COLO829 (cell line): Measurements from ENCODE around the gene TACC2.
"Not testable (repeated sequence)": the region's sequence is repeated elsewhere in the genome, so short reads cannot be mapped to it uniquely, and the experiment has no call there.

Experiments used
- DNase-seq: peaks from one replicate; pipeline ENCODE4 v3.0.0; 2012; ENCODE audit warnings: low spot score

TACC2 gene, protein sequence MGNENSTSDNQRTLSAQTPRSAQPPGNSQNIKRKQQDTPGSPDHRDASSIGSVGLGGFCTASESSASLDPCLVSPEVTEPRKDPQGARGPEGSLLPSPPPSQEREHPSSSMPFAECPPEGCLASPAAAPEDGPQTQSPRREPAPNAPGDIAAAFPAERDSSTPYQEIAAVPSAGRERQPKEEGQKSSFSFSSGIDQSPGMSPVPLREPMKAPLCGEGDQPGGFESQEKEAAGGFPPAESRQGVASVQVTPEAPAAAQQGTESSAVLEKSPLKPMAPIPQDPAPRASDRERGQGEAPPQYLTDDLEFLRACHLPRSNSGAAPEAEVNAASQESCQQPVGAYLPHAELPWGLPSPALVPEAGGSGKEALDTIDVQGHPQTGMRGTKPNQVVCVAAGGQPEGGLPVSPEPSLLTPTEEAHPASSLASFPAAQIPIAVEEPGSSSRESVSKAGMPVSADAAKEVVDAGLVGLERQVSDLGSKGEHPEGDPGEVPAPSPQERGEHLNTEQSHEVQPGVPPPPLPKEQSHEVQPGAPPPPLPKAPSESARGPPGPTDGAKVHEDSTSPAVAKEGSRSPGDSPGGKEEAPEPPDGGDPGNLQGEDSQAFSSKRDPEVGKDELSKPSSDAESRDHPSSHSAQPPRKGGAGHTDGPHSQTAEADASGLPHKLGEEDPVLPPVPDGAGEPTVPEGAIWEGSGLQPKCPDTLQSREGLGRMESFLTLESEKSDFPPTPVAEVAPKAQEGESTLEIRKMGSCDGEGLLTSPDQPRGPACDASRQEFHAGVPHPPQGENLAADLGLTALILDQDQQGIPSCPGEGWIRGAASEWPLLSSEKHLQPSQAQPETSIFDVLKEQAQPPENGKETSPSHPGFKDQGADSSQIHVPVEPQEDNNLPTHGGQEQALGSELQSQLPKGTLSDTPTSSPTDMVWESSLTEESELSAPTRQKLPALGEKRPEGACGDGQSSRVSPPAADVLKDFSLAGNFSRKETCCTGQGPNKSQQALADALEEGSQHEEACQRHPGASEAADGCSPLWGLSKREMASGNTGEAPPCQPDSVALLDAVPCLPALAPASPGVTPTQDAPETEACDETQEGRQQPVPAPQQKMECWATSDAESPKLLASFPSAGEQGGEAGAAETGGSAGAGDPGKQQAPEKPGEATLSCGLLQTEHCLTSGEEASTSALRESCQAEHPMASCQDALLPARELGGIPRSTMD (N-terminal part only)

DNA sequence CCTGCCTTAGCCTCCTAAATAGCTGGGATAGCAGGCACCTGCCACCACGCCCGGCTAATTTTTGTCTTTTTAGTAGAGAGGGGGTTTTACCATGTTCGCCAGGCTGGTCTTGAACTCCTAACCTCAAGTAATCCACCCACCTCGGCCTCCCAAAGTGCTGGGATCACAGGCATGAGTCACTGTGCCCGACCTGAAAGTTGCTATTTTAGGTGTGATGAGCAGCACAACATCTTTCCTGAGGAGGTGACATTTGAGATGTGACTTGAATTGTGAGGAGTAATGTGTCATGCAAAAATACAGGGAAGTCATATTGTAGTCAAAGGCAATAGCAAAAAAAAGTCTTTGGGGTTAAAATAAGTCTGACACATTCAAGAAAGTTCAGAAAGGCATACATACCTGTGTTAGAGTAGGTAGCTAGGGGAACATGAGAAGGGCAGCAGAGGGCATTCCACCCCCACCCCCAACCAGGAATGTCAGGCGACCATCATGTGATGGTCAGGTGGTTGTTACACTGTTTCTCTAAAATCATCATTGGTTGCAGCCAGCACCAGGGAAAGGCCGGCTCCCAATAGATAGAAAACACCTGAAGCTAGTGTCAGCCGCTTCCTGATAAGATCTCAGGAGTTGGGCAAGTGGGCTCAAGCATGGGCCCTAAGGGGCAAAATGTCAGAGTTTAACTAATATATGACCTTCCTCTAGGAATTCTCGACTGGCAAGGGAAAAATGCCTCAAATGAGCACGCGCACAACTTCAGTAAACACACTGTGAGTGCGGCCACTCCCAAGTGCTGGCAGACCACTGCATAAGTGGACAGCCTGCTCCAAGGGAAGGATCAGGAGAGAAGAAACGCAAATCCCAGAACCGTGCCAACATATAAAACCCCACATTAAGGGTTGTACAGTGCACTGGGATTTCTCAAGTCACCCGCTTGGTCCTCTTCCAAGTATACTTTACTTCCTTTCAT, at the start of gene TACC2:
Gene TACC2 (plus strand): TSS at position 803 of the 964 bp plus-strand sequence. CDS start 32,819 bp downstream, outside the sequence.
- DNase-seq: no peak

DNA sequence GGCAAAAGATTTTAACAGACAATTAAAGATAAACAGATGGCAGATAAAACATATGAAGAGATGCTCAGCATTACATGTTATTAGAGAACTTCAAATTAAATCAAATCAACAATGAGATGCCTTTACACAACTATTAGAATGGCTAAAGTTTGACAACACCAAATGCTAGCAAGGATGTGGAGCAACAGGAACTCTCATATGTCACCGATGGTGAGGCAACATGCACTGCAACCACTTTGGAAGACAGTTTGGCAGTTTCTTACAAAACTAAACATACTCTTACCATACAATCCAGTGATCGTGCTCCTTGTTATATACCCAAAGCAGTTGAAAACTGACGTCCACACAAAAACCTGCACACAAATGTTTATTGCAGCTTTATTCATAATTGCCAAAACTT, 47.4 kb upstream of the TACC2 start:
- DNase-seq: no peak

DNA sequence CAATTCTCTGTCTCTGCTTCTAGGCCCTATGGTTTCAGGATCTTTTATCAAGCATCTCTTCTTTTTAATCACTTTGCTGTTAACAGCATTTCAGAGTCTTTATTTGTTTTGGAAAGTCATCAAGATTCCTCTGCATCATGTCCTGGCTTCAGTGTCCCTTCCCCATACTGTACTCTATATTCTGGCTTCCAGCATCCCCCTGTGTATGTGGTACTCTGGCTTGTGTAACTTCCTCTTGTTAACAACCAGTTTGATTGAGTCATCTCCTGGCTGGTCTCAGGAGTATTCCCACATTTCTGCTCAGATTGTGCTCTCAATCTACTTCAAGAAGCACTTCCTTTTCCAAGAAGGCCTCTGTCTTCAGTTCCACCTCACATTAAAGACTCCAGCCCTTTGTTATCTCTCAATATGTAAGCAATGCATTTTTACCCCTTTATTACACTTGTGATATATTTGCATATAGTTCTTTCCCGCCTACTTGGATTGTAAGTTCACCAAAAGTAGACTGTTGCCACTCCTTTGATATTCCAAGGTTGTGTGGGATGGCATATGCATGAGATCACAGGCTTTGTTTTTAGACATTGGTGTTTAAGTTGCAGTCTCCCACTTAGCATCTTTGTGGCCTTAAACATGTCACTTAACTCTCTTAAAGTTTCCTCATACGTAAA, 46.1 kb upstream of the TACC2 start:
- no peak for DNase-seq

DNA sequence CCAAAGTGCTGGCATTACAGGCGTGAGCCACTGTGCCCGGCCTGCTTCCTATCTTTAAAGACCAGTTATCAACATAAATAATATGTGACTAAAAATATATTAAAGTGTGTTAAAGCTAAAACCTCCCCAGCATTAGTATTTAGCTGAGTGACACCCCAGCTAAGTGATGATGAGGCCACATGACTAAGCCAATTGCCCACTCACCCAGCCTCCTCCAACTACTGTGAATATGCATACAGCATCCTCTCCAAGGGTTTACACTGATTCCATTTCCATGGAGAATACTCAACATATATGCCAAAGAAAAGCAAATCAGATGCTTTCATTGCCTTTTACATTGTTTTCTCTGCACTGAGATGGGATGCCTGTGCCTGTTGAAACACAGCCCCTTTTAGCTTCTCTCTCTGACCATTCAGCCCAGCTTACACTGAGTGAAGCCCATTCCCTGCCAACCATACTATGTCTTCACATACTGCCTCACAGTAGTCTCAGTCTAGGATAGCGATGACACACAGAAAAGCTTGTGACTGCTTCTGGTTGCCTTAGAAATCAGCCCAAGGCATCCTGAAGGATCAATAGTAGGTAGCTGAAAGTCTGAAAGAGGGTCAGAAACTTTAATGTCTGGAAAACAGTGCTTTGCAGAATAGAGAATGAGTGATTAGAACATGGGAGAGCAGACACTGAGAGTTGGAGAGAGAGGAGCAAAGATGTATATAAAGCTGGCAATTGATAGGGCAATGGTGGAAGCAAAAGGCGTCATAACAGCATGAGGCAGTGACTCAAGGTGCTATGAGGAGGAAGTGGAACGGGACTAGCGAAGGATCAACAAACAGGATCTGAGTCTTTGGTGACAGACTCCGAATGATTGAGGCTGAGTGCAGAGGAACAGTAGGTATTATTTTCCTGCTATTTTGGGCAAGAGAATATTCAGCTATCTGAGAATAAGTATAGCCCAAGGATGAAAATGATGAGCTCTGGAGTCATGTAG, 41.3 kb upstream of the TACC2 start:
- DNase-seq: no peak

DNA sequence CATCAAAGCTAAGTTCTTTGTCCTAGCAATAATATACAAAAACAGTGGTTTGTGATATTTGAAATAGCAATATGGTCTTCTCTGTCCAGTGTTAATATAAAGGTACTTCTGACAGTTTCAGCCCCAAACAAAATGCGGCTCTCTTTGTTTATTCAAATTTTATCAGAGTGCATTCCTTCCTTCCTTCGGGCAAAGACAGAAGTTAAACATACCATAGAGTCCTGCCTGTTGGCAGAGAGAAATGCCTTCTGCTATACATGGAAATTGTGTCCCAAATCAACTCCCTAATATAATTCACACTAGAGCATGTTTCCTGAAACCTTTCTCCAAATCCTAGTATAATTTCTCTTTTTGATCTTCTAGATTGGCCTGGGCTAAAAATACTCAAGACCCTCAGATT, 39.9 kb upstream of the TACC2 start:
- no peak for DNase-seq

DNA sequence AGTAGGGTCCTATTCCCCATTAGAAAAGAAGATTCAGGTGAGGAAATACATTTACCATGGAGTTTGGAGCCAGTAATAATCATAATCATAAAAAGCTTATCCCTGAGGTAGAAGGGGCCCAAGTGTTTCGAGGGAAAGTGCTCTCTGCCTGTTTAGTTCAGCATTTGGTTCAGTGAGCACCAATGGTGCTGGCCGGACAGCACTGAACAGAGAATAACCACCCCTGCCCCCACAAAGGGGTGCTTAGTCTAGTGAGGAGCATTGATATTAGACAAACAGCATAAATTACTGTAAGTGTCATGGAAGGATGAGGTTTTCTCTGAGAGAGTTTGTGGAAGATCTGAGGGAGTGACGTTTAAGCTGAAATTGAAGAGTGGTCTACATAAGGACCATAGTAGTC, 39.5 kb upstream of the TACC2 start:
- DNase-seq: no peak

DNA sequence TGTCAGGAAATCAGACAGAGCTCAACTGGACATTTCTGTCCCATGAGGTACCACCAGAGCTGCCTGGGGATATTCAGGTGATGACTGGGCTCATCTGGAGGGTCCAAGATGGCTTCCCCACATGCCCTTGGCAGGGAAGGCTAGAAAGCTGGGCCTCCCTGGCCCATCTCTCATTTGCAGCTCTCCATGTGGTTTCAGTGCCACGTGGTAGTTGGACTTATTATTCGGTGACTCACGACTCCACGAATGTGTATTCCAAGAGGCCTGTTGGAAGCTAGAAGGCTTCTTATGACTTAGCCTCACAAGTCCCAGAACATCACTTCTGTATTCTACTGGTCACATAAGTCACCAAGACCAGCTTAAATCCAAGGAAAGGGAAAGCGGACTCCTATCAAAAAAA, 36.7 kb upstream of the TACC2 start:
- DNase-seq: no peak

DNA sequence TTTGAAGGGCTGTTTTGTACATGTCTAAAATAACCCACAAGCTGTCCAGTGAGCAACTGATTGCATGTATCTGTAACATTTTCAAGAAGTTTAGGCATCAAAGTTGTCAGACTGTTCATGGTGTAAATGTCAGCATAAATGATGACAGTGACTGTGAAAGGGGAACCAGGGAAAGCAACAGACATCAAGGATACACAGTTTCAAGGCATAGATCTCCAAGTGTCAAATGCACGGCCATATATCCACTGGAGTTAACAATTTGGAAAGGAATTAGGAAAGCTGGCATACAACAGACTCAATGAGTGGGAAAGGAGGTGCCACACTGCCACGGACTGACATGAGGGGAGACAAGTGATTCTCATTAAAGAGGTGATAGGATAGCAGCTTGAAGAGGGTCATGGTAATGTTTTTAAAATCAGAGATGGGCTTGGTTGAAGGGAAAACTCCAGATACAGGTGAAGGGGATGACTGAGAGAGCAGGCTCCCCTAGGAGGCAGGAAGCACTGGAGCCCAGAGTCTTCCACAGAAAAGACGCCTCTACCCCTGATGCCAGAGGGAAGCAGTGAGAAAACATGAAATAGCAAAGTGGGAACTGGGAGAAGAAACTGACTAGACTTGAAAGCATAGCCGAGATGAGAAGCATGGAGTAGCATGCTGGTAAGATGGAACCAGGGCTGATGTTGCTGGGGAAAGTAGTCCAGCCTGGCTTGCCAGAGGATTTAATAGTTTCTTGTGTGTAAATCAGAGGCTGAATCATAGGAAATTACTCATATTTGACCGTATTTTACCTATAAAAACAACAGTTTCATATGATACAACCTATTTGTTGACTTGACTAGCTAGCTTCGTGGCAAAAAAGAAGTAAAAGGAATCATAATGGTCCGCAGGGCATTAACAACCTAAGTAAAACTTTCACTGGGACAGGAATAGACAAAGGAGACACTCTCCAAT, 32.6 kb upstream of the TACC2 start:
- no peak for DNase-seq

DNA sequence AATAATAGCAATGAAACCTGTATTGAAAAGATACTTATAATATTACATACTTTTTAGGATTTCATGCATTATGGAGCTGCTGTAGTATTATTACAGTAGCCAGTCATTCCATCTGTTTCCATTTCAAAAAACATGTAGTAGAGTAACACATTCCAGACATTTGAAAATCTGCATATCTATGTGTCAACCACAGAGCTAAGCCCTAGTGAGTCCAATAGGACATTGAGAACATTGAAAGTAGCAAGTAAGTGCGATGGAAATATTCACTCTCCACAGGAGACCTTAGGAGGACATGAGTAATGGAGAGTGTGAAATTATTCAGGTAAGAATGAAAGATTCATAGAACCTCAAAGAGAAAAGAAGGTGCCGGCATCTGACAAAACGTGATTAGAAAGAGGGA, 29.3 kb upstream of the TACC2 start:
- no peak for DNase-seq

DNA sequence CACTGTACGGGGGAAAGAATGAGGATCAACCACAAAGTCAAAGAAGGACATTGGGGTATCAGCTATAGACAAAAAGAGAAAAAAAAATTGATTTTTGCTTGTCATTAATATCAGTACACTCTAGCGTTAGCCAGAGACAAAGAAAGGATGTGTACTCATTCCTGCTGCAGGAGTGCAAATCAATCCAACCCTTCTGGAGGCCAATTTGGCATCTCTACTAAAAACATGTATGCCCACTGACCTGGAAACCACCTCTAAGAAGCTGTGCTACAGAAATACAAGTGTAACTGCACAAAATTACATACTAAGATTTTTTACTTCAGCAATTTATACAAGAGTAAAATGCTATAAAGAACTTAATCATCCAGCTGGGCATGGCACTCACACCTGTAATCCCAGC, 27.5 kb upstream of the TACC2 start:
- no peak for DNase-seq

DNA sequence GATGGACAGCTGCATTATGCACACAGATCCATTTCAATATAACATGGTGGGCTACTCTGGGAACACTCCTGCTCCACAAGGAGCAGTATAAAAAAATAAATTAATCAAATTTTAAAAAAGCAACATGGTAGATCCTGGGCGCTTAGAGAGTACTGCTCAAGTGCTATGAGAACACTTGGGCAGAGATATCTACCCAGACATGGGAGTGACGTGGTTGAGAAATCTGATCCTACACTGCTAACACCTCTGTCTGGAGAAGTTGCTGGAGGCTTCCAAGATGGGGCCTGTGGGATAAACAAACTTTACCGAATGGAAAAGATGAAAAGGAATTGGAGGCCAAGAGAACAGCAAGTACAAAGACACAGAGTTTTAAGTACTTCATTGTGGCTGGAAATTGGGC, 23.0 kb upstream of the TACC2 start:
- DNase-seq: no peak

DNA sequence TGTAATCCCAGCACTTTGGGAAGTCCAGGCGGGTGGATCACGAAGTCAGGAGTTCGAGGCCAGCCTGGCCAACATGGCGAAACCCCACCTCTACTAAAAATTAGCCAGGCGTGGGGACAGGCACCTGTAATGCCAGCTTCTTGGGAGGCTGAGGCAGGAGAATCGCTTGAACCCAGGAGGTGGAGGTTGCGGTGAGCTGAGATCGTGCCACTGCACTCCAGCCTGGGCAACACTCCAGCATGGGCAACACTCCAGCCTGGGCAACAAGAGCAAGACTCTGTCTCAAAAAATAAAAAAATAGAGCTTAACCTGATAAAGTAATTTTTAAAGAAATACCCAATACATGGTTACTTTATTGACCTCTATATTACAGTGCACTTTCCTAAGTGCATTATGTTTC, 19.9 kb upstream of the TACC2 start:
- DNase-seq: not testable (repeated sequence)

DNA sequence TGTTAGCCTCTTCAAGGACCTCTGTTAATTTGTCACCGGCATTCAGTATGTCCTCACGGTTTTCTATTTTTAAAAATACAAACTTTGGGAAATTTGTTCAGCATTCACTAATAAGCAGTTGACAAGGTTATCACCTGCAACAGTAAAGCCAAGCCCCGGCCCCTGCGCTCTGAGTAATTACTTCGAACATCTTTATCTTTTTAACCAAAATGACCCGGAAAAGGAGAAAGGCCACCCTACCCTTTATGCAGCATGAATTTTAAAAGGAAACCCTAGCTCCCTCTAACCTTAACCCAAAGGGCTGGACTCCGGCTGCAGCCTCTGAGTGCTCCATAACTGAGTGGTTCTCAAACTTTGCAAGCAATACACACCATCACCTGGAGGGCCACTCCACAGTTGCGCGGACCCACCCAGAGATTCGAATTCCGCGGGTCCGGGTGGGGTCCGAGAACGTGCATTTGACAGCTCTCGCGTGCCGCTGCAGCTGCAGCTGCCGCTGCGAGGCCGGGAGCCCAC, 14.9 kb upstream of the TACC2 start:
- DNase-seq: no peak

DNA sequence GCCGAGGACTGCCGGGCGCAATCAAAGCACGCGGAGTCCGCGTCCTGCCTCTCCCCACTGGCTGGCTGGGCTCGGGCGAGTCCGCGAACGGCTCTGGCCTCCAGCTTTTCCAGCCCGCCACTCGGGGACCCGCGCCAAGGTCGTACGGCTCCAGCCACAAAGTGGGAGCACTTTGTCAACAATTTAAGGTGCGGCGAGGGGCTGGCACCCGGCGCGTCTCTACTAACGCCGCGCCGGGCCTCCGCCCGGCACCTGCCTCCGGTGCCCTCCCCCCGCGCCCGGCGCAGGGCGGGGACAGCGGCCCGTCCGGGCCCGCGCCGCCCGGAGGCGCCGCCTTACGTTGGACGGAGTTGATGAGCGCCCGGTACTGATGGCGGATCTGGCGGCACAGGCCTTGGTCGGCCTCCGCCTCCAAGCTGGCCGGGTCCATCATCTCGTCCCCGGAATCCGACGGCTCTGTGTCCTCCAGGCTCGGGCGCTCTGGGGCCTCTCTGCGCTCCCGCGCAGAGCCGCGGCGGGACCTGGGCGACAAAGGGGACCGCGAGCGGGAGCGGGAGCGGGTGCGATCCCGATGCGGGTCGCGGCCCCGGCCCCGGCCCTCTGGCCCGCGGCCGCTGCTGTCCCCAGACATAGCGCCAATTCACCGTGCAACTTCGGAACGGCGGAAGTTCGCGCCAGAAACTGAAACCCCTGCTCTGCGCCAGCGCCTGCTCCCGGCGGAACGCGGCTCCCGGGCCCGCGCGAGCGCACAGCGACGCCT, 14.2 kb upstream of the TACC2 start, which contains the start of gene NSMCE4A:
Gene NSMCE4A (minus strand): TSS at position 683 of the 760 bp plus-strand sequence. CDS start 52 bp downstream, at position 631.
- DNase-seq: peak; percentile 43

DNA sequence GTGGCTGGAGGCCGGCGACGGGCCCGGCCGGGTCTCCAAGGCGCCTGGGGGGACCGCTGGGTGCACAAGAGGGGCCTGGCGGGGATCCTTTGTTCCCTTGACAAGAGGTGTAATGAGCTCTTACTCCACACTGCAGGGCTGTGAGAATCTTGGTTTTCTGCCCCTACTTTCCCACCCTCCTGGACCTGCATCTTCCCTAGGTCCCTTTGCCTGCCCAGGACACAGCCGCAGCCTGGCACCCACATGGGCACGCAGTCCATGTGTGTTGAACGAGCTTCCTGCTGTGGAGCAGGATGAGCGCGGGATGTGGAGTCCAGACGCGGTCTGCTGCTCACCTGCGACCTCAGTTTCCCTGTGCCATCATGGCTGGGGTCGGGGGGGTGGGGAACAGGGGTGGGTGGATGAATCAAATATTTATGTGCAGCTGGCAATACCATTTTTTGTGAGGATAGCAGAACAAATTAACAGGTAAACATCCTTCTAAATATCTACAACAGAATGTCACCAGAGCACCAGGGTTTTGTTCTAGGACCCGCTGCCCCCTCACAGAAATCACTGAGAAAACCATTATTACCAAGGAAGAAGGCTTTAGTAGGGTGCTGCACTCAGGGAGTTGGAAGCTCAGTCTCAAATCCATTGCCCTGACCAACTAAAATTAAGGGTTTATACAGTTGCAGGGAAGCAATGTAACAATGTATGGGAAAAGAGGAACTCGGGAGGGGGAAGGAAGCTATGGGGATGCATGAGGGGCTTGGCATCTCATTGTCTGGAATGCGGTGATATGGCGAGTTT, 13.5 kb upstream of the TACC2 start:
- no peak for DNase-seq

DNA sequence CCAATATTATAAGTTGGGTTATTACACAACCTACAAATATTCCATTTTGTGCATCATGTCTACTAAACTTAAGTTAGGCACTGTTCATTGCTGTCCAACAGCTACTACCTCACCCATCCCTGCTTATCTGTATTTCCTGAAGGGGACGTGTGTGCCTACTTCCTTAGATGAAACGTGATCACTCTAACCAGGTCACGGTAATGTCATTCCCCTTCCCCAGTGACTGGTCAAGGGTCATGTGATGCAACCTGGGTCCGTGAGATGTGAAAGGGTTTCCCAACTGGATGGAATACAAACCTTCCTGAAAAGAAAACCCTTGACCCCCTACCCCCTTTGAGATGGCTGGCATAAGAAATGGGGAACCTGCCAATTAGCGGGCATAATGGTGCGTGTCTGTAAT, 12.4 kb upstream of the TACC2 start:
- DNase-seq: no peak
